ENCODE data around the gene LCP2. TPM values are rescaled to one million over a fixed set of nuclear protein-coding genes. Genes with fewer than 3 reads are reported as not detected.

Gene LCP2
- total RNA-seq, 2 donors from 2014 or later: 56.9 to 76.5 TPM

GRCh38 chr5:170307575-170308465 is 10.2 kb upstream of the LCP2 start:
- Histone ChIP-seq H3K9me3 (no peaks in the 10 kb centered on the region), H3K27ac (peak overlapping the region; percentile 54 to 55), H3K27me3 (replicated peaks; ENCODE audit: insufficient read depth) (no peaks in the 10 kb centered on the region), H3K36me3 (no peaks in the 10 kb centered on the region), H3K4me3 (no peak overlapping the region), H3K4me1 (ENCODE audit: control insufficient read depth in 1 of 2, low read depth in 2 of 2) (peaks cover 21 to 37% of the 10 kb centered on the region in 2 donors)
- DNase-seq (ENCODE audit: low spot score): peak; percentile 70
- ATAC-seq (ENCODE audit: insufficient number of reproducible peaks, low FRiP score, low read depth): peak; percentile 95
- TF ChIP-seq, protein P1, sequence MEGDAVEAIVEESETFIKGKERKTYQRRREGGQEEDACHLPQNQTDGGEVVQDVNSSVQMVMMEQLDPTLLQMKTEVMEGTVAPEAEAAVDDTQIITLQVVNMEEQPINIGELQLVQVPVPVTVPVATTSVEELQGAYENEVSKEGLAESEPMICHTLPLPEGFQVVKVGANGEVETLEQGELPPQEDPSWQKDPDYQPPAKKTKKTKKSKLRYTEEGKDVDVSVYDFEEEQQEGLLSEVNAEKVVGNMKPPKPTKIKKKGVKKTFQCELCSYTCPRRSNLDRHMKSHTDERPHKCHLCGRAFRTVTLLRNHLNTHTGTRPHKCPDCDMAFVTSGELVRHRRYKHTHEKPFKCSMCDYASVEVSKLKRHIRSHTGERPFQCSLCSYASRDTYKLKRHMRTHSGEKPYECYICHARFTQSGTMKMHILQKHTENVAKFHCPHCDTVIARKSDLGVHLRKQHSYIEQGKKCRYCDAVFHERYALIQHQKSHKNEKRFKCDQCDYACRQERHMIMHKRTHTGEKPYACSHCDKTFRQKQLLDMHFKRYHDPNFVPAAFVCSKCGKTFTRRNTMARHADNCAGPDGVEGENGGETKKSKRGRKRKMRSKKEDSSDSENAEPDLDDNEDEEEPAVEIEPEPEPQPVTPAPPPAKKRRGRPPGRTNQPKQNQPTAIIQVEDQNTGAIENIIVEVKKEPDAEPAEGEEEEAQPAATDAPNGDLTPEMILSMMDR (IDR thresholded peaks at IDR 0.05): no peak

GRCh38 chr5:170306381-170306831 is 8.8 kb upstream of the LCP2 start:
- TF ChIP-seq, protein P1 (IDR thresholded peaks at IDR 0.05): no peak
- Histone ChIP-seq H3K4me1 (ENCODE audit: control insufficient read depth in 1 of 2, low read depth in 2 of 2) (peaks cover 18 to 42% of the 10 kb centered on the region in 2 donors), H3K4me3 (no peak overlapping the region), H3K27ac (peak overlapping the region; percentile 34 to 55), H3K9me3 (no peaks in the 10 kb centered on the region), H3K36me3 (no peaks in the 10 kb centered on the region), H3K27me3 (replicated peaks; ENCODE audit: insufficient read depth) (no peaks in the 10 kb centered on the region)
- ATAC-seq (ENCODE audit: insufficient number of reproducible peaks, low FRiP score, low read depth) (peak; percentile 79), DNase-seq (ENCODE audit: low spot score) (peak; percentile 86)

- Histone ChIP-seq H3K4me3 (no peak overlapping the region), H3K9me3 (no peaks in the 10 kb centered on the region), H3K36me3 (no peaks in the 10 kb centered on the region), H3K27me3 (replicated peaks; ENCODE audit: insufficient read depth) (no peaks in the 10 kb centered on the region), H3K4me1 (ENCODE audit: control insufficient read depth in 1 of 2, low read depth in 2 of 2) (peaks cover 18 to 42% of the 10 kb centered on the region in 2 donors), H3K27ac (peak overlapping the region; percentile 34 to 40)
- ATAC-seq (ENCODE audit: insufficient number of reproducible peaks, low FRiP score, low read depth): no peak
- TF ChIP-seq, protein P1 (IDR thresholded peaks at IDR 0.05): no peak
- no peak for DNase-seq (ENCODE audit: low spot score)
Measured at GRCh38 chr5:170305646-170306025, 8.1 kb upstream of the LCP2 start.

- TF ChIP-seq, protein P1 (IDR thresholded peaks at IDR 0.05): no peak
- no peak for ATAC-seq (ENCODE audit: insufficient number of reproducible peaks, low FRiP score, low read depth)
- no peaks in the 10 kb centered on the region for H3K9me3 ChIP-seq
- H3K36me3 ChIP-seq: no peaks in the 10 kb centered on the region
- H3K4me1 ChIP-seq (ENCODE audit: control insufficient read depth in 1 of 2, low read depth in 2 of 2): peaks cover 18 to 42% of the 10 kb centered on the region in 2 donors
- no peak overlapping the region for H3K27ac ChIP-seq
- H3K27me3 ChIP-seq (replicated peaks; ENCODE audit: insufficient read depth): no peaks in the 10 kb centered on the region
- H3K4me3 ChIP-seq: no peak overlapping the region
- DNase-seq (ENCODE audit: low spot score): no peak
Measured at GRCh38 chr5:170305016-170305645, 7.6 kb upstream of the LCP2 start.

GRCh38 chr5:170303549-170303948 is 6.0 kb upstream of the LCP2 start:
- H3K9me3 ChIP-seq: no peaks in the 10 kb centered on the region
- no peak for ATAC-seq (ENCODE audit: insufficient number of reproducible peaks, low FRiP score, low read depth)
- no peak overlapping the region for H3K4me3 ChIP-seq
- peaks cover 18 to 42% of the 10 kb centered on the region in 2 donors for H3K4me1 ChIP-seq (ENCODE audit: control insufficient read depth in 1 of 2, low read depth in 2 of 2)
- H3K27ac ChIP-seq: no peak overlapping the region
- TF ChIP-seq, protein P1 (IDR thresholded peaks at IDR 0.05): no peak
- H3K27me3 ChIP-seq (replicated peaks; ENCODE audit: insufficient read depth): no peaks in the 10 kb centered on the region
- DNase-seq (ENCODE audit: low spot score): no peak
- H3K36me3 ChIP-seq: no peaks in the 10 kb centered on the region

Data from thoracic aorta (tissue), 2 donors.